Measurements from ENCODE around the gene CNTNAP2. TPM values are rescaled to one million over a fixed set of nuclear protein-coding genes. Genes with fewer than 3 reads are reported as not detected.

Gene CNTNAP2
- total RNA-seq, 1 experiment from 2014 or later: 42.5 TPM

DNA sequence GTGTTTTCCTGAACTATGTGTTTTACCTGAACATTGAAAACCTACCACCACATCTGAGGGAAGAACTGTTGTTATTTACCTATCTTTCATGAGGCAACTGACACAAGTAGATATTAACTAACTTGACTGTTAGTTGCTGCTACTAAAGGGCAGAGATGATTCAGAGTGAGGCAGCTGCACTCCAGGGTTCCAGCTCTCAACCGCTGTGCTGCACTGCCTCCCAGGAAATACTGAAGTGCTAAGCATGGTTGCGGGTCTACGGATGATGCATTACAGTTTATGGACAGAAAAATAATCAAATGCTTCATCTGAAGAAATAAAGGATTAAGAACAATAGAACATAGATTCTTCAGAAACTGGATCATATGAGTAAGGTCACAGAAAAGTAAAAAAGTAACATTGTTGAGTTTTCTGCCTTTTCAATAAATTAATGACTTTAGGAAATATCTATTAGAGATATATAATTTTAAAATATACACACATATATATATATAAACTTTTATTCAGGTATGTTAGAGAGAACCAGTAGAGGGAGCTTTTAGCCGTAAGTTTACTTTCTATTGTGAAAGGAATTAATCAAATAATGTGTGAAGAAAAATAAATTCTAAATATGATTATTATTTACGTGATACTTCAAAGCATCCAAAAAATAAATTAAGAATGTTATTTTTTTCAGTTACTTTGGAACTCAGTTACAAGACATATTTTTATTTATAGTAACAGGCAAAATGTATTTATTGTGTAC, 620.0 kb downstream of the CNTNAP2 start:
- H3K27ac Mint-ChIP-seq (ENCODE audit: unreplicated experiment): no peak overlapping the region
- 0 out of 2 replicates have a peak, but pooled peaks cover 2% of the 10 kb centered on the region for H3K9me3 ChIP-seq
- BruUV-seq (replicated peaks): no TSS peak
- no peak for DNase-seq
- H3K4me1 ChIP-seq: no peaks in the 10 kb centered on the region
- no peak overlapping the region for H3K4me3 ChIP-seq (ENCODE audit: low read depth, low read length)
- H3K27me3 ChIP-seq (replicated peaks; ENCODE audit: control insufficient read depth, insufficient read depth, low read length): no peaks in the 10 kb centered on the region
- peaks cover 18% of the 10 kb centered on the region for H3K9me3 Mint-ChIP-seq (ENCODE audit: unreplicated experiment)
- TF ChIP-seq, protein P1, sequence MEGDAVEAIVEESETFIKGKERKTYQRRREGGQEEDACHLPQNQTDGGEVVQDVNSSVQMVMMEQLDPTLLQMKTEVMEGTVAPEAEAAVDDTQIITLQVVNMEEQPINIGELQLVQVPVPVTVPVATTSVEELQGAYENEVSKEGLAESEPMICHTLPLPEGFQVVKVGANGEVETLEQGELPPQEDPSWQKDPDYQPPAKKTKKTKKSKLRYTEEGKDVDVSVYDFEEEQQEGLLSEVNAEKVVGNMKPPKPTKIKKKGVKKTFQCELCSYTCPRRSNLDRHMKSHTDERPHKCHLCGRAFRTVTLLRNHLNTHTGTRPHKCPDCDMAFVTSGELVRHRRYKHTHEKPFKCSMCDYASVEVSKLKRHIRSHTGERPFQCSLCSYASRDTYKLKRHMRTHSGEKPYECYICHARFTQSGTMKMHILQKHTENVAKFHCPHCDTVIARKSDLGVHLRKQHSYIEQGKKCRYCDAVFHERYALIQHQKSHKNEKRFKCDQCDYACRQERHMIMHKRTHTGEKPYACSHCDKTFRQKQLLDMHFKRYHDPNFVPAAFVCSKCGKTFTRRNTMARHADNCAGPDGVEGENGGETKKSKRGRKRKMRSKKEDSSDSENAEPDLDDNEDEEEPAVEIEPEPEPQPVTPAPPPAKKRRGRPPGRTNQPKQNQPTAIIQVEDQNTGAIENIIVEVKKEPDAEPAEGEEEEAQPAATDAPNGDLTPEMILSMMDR (IDR thresholded peaks at IDR 0.05; ENCODE audit: insufficient read depth in 1 of 2, low read depth in 1 of 2, low read length in 1 of 2, severe bottlenecking in 1 of 2, unreplicated experiment in 1 of 2): no peak
- intact Hi-C loops (cut with micrococcal nuclease; ENCODE audit: unreplicated experiment): no loop called here
- ChIA-PET POLR2A (no interaction called here), CTCF (no interaction called here)
- H3K4me3 Mint-ChIP-seq (ENCODE audit: unreplicated experiment): no peak overlapping the region
- no peaks in the 10 kb centered on the region for H3K27me3 Mint-ChIP-seq (ENCODE audit: insufficient read depth, unreplicated experiment)
- H3K36me3 Mint-ChIP-seq (ENCODE audit: insufficient read depth, unreplicated experiment): no peaks in the 10 kb centered on the region
- no peaks in the 10 kb centered on the region for H3K36me3 ChIP-seq (ENCODE audit: control insufficient read depth, insufficient read depth, low read length)
- no peaks in the 10 kb centered on the region for H3K4me1 Mint-ChIP-seq (ENCODE audit: low read depth, unreplicated experiment)

DNA sequence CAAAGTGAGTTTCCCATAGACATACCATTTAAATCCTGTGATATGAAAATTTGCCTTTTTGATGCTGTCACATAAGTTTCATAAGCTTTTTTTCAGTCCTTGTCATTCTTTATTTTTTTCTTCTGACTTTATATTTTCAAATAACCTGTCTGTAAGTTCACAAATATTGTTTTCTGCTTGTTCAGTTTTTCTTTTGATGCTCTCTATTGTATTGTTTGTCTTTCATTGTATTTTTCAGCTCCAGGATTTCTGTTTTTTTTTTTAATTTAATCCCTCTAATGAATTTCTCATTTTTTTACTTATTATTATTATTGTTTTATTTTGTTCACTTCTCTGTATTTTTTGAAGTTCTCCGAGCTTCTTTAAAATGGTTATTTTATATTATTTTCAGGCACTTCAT, 623.4 kb downstream of the CNTNAP2 start:
- no peak for DNase-seq
- no peaks in the 10 kb centered on the region for H3K36me3 Mint-ChIP-seq (ENCODE audit: insufficient read depth, unreplicated experiment)
- no peak overlapping the region for H3K4me3 Mint-ChIP-seq (ENCODE audit: unreplicated experiment)
- BruUV-seq (replicated peaks): no TSS peak
- H3K4me1 Mint-ChIP-seq (ENCODE audit: low read depth, unreplicated experiment): no peaks in the 10 kb centered on the region
- Histone ChIP-seq H3K4me1 (no peaks in the 10 kb centered on the region), H3K27me3 (replicated peaks; ENCODE audit: control insufficient read depth, insufficient read depth, low read length) (no peaks in the 10 kb centered on the region), H3K36me3 (ENCODE audit: control insufficient read depth, insufficient read depth, low read length) (no peaks in the 10 kb centered on the region), H3K4me3 (ENCODE audit: low read depth, low read length) (no peak overlapping the region), H3K9me3 (0 out of 2 replicates have a peak, but pooled peaks cover 2% of the 10 kb centered on the region)
- H3K27me3 Mint-ChIP-seq (ENCODE audit: insufficient read depth, unreplicated experiment): no peaks in the 10 kb centered on the region
- TF ChIP-seq, protein P1 (IDR thresholded peaks at IDR 0.05; ENCODE audit: insufficient read depth in 1 of 2, low read depth in 1 of 2, low read length in 1 of 2, severe bottlenecking in 1 of 2, unreplicated experiment in 1 of 2): no peak
- POLR2A ChIA-PET: no interaction called here
- intact Hi-C loops (cut with micrococcal nuclease; ENCODE audit: unreplicated experiment): no loop called here
- H3K27ac Mint-ChIP-seq (ENCODE audit: unreplicated experiment): no peak overlapping the region
- CTCF ChIA-PET: no interaction called here
- H3K9me3 Mint-ChIP-seq (ENCODE audit: unreplicated experiment): peaks cover 31% of the 10 kb centered on the region

DNA sequence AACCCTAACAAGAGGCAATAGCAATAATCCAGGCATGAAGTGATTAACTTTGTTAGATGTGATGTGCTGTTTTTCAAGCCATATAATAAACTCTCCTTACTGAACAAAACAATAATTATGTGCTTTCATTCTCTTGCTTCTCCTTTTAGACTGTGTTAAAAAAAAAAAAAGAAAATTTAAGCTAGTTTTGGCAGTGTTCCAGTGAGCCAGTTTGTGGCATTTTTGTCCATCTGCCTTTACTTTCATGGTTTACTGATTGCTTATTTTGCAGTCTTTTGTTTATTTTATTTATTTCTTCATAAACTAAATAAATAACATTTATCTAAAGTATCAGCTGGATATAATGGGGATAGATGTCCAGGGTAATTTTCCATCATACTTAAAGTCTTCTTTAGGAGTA, 625.3 kb downstream of the CNTNAP2 start:
- BruUV-seq (replicated peaks): no TSS peak
- Histone ChIP-seq H3K36me3 (ENCODE audit: control insufficient read depth, insufficient read depth, low read length) (no peaks in the 10 kb centered on the region), H3K9me3 (0 out of 2 replicates have a peak, but pooled peaks cover 2% of the 10 kb centered on the region), H3K4me3 (ENCODE audit: low read depth, low read length) (no peak overlapping the region), H3K4me1 (no peaks in the 10 kb centered on the region), H3K27me3 (replicated peaks; ENCODE audit: control insufficient read depth, insufficient read depth, low read length) (no peaks in the 10 kb centered on the region)
- Mint-ChIP-seq H3K36me3 (ENCODE audit: insufficient read depth, unreplicated experiment) (no peaks in the 10 kb centered on the region), H3K4me3 (ENCODE audit: unreplicated experiment) (no peak overlapping the region), H3K27me3 (ENCODE audit: insufficient read depth, unreplicated experiment) (no peaks in the 10 kb centered on the region), H3K27ac (ENCODE audit: unreplicated experiment) (no peak overlapping the region), H3K4me1 (ENCODE audit: low read depth, unreplicated experiment) (no peaks in the 10 kb centered on the region), H3K9me3 (ENCODE audit: unreplicated experiment) (peaks cover 31% of the 10 kb centered on the region)
- CTCF ChIA-PET: no interaction called here
- TF ChIP-seq, protein P1 (IDR thresholded peaks at IDR 0.05; ENCODE audit: insufficient read depth in 1 of 2, low read depth in 1 of 2, low read length in 1 of 2, severe bottlenecking in 1 of 2, unreplicated experiment in 1 of 2): no peak
- POLR2A ChIA-PET: no interaction called here
- intact Hi-C loops (cut with micrococcal nuclease; ENCODE audit: unreplicated experiment): no loop called here
- no peak for DNase-seq

All from Caco-2 (cell line).